GM10266 (cell line): ENCODE data around the gene GCN1.
"Not testable (repeated sequence)": the region's sequence is repeated elsewhere in the genome, so short reads cannot be mapped to it uniquely, and the experiment has no call there.

Source experiments
- DNase-seq: peaks from one replicate; pipeline ENCODE4 v3.0.0; 2012; ENCODE audit errors: extremely low spot score
- CTCF ChIP-seq: IDR thresholded peaks from 2 replicates; pipeline ENCODE4 v1.5.1; 2012; ENCODE audit warnings: mild to moderate bottlenecking, low read depth; ENCODE audit not compliant: control insufficient read depth, insufficient read depth; ENCODE audit errors: missing control alignments

Gene GCN1

DNA sequence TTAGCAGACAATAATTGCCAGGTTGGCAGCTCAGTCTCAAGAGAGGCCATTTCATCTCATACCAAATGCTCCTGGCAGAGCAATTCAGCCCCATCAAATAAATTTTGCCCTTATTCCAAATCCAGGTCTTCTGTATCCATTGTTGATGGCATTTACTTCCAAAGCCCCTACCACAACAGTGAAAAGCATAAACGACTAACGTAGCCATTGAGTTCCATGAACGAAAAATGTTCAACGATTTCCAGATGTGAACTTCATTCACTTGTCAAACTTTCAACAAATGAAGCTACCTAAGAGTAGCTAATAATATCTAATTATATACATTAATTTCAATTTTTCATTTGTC lies 3.0 kb upstream of the GCN1 start:
- DNase-seq = no peak
- TF ChIP-seq CTCF = no peak

DNA sequence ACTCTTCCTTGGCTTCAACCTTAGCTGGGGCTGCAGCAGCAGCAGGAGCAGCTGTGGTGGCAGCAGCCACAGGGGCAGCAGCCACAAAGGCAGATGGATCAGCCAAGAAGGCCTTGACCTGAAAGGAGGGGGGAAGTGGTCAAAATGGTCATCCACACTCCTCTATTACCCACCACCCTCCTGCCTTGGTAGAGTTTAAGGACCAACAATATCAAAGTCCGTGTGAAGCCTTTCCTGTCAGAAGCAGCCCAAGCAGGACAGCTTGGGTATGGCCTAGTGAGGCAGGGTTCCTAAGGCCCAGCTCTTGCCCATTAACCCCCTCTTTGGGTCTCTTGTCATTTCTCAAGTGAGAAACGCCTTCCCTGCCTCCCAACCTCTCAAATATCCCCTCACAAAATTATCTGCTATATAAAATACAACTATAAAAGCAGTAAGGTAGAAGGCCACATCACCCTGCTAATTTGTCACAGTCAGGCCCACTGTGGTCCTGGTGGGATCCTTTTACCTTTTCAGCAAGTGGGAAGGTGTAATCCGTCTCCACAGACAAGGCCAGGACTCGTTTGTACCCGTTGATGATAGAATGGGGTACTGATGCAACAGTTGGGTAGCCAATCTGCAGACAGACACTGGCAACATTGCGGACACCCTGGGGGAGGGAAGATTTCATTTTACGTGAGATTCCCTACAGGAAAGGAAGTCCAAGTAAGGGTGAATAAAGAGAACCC lies 2.5 kb upstream of the GCN1 start:
- not testable (repeated sequence) for DNase-seq

DNA sequence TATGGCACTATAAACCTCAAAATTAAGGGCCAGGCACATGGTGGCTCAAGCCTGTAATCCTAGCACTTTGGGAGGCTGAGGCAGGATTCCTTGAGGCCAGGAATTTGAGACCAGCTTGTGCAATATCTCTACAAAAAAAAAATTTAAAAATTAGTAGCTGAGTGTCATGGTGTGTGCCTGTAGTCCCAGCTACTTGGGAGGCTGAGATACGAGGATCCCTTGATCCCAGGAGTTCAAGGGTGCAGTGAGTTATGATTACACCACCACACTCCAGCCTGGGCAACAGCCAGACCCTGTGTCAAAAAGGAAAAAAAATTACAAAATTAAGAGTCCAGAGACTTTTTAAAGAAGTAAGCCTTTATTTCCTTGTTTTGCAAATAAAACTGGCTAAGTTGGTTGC lies 1.8 kb upstream of the GCN1 start:
- TF ChIP-seq CTCF = no peak
- no peak for DNase-seq

DNA sequence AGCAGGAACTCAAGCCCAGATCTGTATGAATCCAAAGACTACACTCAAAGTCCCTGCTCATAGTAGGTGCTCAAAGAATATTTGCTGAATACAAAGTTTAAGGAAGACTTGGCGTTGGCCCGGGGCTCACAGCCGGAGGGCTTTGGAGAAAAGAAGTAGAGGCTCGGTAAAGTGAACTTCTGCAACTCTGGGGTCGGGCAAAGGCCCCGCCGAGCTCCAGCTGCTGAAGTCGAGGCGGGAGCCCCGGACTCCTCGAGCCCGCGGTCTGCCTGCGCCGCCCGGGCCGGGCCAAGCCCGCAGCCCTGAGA lies 335 bp downstream of the GCN1 start:
- TF ChIP-seq CTCF = no peak
- no peak for DNase-seq

DNA sequence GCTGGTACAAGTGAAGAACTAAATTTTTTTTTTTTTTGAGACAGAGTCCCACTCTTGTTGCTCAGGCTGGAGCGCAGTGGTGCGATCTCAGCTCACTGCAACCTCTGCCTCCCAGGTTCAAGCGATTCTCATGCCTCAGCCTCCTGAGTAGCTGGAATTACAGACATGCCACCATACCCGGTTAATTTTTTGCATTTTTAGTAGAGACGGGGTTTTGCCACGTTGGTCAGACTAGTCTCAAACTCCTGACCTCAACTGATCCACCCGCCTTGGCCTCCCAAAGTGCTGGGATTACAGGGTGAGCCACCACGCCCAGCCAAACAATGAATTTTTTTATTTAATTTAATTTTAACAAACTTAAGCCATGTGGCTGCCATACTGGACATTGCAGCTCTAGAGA lies 1.2 kb downstream of the GCN1 start:
- not testable (repeated sequence) for DNase-seq

DNA sequence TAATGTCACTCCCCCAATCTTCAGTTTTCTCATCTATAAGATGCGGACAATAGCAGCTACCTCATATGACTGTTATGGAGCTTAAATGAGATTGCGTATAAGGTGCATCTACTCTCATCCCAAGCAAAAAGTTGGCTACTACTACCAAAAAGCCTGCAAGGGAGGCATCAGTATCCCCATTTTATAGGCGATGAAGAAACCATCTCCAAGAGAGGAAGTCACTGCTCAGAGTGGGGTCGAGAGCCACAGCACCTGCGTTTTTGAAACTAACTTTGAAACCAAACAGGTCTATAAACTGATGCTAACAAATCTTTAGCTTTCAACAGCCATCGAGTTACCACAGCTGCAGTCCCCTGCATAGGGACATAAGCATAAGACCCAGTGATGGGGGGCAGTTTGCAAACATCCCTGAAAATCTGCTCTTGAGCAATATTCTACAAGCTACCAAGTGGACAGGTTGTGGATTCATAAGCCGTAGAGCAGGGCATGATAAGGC lies 3.5 kb downstream of the GCN1 start:
- no peak for DNase-seq
- no peak for TF ChIP-seq CTCF

- no peak for TF ChIP-seq CTCF
- no peak for DNase-seq
These were observed 4.1 kb downstream of the GCN1 start for GRCh38 chr12:120190386-120190785.

DNA sequence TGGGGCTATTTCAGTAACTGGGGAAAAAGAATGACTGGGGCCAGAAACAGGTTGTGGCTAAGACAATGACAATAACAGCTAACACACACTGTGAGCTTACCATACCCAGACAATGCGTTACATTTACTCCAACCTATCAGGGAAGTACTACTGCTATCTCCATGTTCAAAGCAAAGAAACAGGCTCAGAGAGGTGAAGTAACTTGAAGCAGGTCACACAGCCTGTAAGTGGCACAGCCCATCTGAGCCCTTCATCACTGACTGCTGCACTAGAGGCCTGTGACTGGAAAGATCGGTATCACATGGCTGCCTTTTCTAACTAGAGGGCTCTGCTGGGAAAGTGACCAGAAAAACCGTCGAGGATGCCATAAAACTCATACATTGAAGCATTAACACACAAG lies 7.9 kb downstream of the GCN1 start:
- TF ChIP-seq CTCF = no peak
- no peak for DNase-seq

DNA sequence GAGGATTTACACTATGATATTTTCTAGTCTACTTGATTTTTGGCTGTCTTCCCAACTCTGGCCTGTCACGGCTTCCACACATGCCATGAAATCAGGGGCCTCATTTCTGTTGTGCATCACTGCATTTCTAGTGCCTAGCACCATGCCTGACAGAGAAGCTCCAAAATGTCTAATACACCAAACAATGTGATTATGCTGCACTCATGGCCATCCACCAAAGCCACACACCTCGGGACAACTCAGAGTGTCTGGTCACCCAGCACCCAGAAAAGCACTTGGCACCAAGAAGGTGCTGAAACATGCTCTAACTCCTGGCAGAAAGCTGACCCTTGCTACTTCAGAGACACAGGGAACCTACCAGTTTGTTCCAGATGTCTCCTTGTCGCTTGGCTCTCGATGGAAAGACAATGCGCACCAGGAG lies 11.3 kb downstream of the GCN1 start:
- TF ChIP-seq CTCF = no peak
- no peak for DNase-seq
